ENCODE data around the gene GSG1L.

GSG1L gene

GRCh38 chr16:27841061-27841801, 222.3 kb downstream of the GSG1L start:
- Histone ChIP-seq H3K27me3 (ENCODE audit: insufficient read depth, poor library complexity, severe bottlenecking) (no peaks in the 10 kb centered on the region), H3K27ac (replicated peaks) (no peak overlapping the region), H3K4me3 (replicated peaks; ENCODE audit: insufficient read depth, low read length) (no peak overlapping the region)
- DNase-seq (ENCODE audit: low read depth in 1 of 2, low spot score in 1 of 2): no peak
- TF ChIP-seq CTCF (IDR thresholded peaks at IDR 0.05; ENCODE audit: insufficient read depth, low read length) (no peak), GABPA (IDR thresholded peaks at IDR 0.05; ENCODE audit: low read depth) (no peak), SPI1 (IDR thresholded peaks at IDR 0.05; ENCODE audit: borderline replicate concordance, low read depth) (no peak), POLR2AphosphoS5 (IDR thresholded peaks at IDR 0.05; ENCODE audit: low read depth) (no peak), REST (IDR thresholded peaks at IDR 0.05; ENCODE audit: insufficient replicate concordance, low read depth) (no peak)

GRCh38 chr16:27840311-27841060, 223.0 kb downstream of the GSG1L start:
- TF ChIP-seq POLR2AphosphoS5 (IDR thresholded peaks at IDR 0.05; ENCODE audit: low read depth) (no peak), CTCF (IDR thresholded peaks at IDR 0.05; ENCODE audit: insufficient read depth, low read length) (no peak), SPI1 (IDR thresholded peaks at IDR 0.05; ENCODE audit: borderline replicate concordance, low read depth) (no peak)
- no peaks in the 10 kb centered on the region for H3K27me3 ChIP-seq (ENCODE audit: insufficient read depth, poor library complexity, severe bottlenecking)
- H3K27ac ChIP-seq (replicated peaks): no peak overlapping the region
- DNase-seq (ENCODE audit: low read depth in 1 of 2, low spot score in 1 of 2): no peak
- H3K4me3 ChIP-seq (replicated peaks; ENCODE audit: insufficient read depth, low read length): no peak overlapping the region

GRCh38 chr16:27839419-27839818, 224.1 kb downstream of the GSG1L start:
- Histone ChIP-seq H3K4me3 (replicated peaks; ENCODE audit: insufficient read depth, low read length) (no peak overlapping the region), H3K27me3 (ENCODE audit: insufficient read depth, poor library complexity, severe bottlenecking) (no peaks in the 10 kb centered on the region), H3K27ac (replicated peaks) (no peak overlapping the region)
- no peak for DNase-seq (ENCODE audit: low read depth in 1 of 2, low spot score in 1 of 2)
- TF ChIP-seq GABPA (IDR thresholded peaks at IDR 0.05; ENCODE audit: low read depth) (no peak), REST (IDR thresholded peaks at IDR 0.05; ENCODE audit: insufficient replicate concordance, low read depth) (no peak), CTCF (IDR thresholded peaks at IDR 0.05; ENCODE audit: insufficient read depth, low read length) (no peak), POLR2AphosphoS5 (IDR thresholded peaks at IDR 0.05; ENCODE audit: low read depth) (no peak), SPI1 (IDR thresholded peaks at IDR 0.05; ENCODE audit: borderline replicate concordance, low read depth) (no peak)

Measured in HL-60 (cell line).